Heart right ventricle (tissue), 16 donors: ENCODE results near the gene TRIM46. TPM values are rescaled to one million over a fixed set of nuclear protein-coding genes. Genes with fewer than 3 reads are reported as not detected.

Experiments
- ATAC-seq, 8 donors: fragments of 200-7000 bp; cut with Tn5 transposase; one replicate each; pipeline ENCODE4 v1.9.1; 2020; ENCODE audit warnings: mild to moderate bottlenecking in 8 of 8, moderate library complexity in 8 of 8, moderate number of reproducible peaks in 1 of 8
- DNase-seq, 2 donors: peaks; one replicate each; pipeline ENCODE4 v3.0.0-alpha.2; 2020
- H3K27ac ChIP-seq, 10 donors: fragments of 200-600 bp; sonication (generic) in 2 of 10; one replicate each; pipeline versions ENCODE4 v1.5.0 to v1.8.0; 2020 to 2022; ENCODE audit warnings: mild to moderate bottlenecking in 3 of 10
- H3K27me3 ChIP-seq, 7 donors: fragments of 200-600 bp; one replicate each; pipeline ENCODE4 v1.8.0; 2021 to 2022; ENCODE audit warnings: mild to moderate bottlenecking in 2 of 7
- H3K36me3 ChIP-seq, 9 donors: fragments of 200-600 bp; sonication (generic) in 1 of 9; one replicate each; pipeline versions ENCODE4 v1.5.0 to v1.8.0; 2020 to 2022; ENCODE audit warnings: mild to moderate bottlenecking in 2 of 9
- H3K4me1 ChIP-seq, 9 donors: fragments of 200-600 bp; sonication (generic) in 1 of 9; one replicate each; pipeline versions ENCODE4 v1.5.0 to v1.8.0; 2020 to 2022; ENCODE audit warnings: mild to moderate bottlenecking in 4 of 9
- H3K4me3 ChIP-seq, 10 donors: fragments of 200-600 bp; sonication (generic) in 2 of 10; one replicate each; pipeline versions ENCODE4 v1.5.0 to v1.8.0; 2020 to 2022; ENCODE audit warnings: mild to moderate bottlenecking in 7 of 10, moderate library complexity in 2 of 10
- H3K9me3 ChIP-seq, 11 donors: fragments of 200-600 bp in 10 of 11; sonication (generic) in 2 of 11; one replicate each; pipeline versions ENCODE4 v1.5.0 to v1.8.0; 2013 to 2022; ENCODE audit warnings: mild to moderate bottlenecking in 2 of 11, control low read depth in 1 of 11, moderate library complexity in 1 of 11
- WGBS, 2 donors: extraction: QIAGEN DNeasy Blood & Tissue Kit; methylation state at CpG; one replicate each; pipeline ENCODE4 v1.1.7; 2013; ENCODE audit warnings: inconsistent platforms in 1 of 2; 5-methylcytosine and 5-hydroxymethylcytosine counted together
- intact Hi-C, 10 donors: fragments of 100-400 bp; cut with DNase I; formaldehyde crosslinking; loops; one replicate each; pipeline versions ENCODE4 v1.11.1 to v1.14.2; 2022
- polyA plus RNA-seq, 2 donors: library from polyadenylated mRNA; stranded (reverse); fragments of 200-250 nt; gene quantifications; one replicate each; pipeline ENCODE4 v1.2.3, GENCODE V29; 2013
- total RNA-seq, 10 donors: library from RNA; stranded (reverse); fragmentation: NEBNext Ultra II Directional in 3 of 10; extraction: Animal tissue kit (Norgen Biotek cat#: 25700) in 3 of 10; gene quantifications; one replicate each; pipeline versions ENCODE4 v1.2.1 to v1.2.4, GENCODE V29; 2021 to 2023
- TF ChIP-seq, protein P1 (sequence below), 9 donors: fragments of 200-600 bp; sonication (generic) in 2 of 9; IDR thresholded peaks; one replicate each; pipeline versions ENCODE4 v1.5.0 to v1.8.0; 2021 to 2022; ENCODE audit warnings: antibody characterized with exemption in 9 of 9, mild to moderate bottlenecking in 5 of 9, moderate library complexity in 1 of 9
- donor health status: Arrhythmogenic right ventricular cardiomyopathy.
- donor health status: ischemic (EF 13 %, LVEDD 7.1; RV severe dilation, severe dysfunction).
- donor health status: healthy with polysubstance abuse.
- donor health status: DM: no; HTN: yes; CAD: no.
- donor health status: DM: no; HTN: no; CAD: no.
- donor health status: ischemic (EF 25% LVEDD 6.9; RV normal size, moderate dysfunction).
- donor health status: ischemic (EF 25% LVEDD 5.7; RV mildly dilated, moderate dysfunction).
- donor health status: healthy.
- donor health status: DM: yes; HTN: yes; CAD: no.
- donor health status: Ischemic cardiomyopathy.
- donor health status: ischemic (EF 35%, LVEDD 5.7; RV mildly dilated, moderate dysfunction).
- donor health status: nonischemic (EF 11% LVEDD 7.7; RV severe dilation, severe dysfunction).
- donor health status: DM: yes; HTN: yes; CAD: no.
- donor health status: PGD.
- donor health status: ischemic (EF 29% LVEDD 5.4; RV normal size, mild dysfunction).
- donor health status: nonischemic (EF 23%, LVEDD 6.1; RV moderate dilation, normal function).

TRIM46 gene
- total and polyA plus RNA-seq, 12 donors = 0.04 to 0.35 (median 0.09) TPM; not detected in 8

DNA sequence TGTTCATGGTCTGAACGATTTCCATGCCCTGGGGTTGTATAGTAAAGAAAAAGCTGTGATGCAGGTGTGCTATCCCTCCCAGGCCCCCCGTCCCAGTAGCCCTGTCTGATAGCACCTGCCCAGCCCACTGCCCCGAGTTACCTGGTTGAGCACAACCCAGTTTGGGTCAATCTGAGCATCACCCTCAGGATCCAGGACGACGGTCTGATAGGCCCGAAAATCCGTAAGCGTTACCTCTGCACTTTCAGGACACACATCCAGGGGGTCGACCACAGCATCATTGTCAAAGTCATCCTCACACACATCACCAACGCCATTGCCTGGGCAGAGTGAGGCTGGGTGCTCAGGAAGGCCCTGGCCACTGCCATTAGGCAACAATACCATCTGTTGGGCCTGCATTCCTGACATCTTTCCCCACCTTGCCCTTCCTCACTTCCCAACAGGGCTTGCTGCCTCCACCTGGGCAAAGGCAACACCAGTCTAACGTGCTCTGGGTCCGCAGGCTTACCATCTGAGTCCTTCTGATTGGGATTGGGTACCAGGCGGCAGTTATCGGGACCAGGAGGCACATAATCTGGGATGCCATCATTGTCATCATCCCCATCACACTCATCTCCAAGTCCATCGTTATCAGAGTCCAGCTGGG is 24.4 kb downstream of the TRIM46 start:
- no peaks in the 10 kb centered on the region for H3K27me3 ChIP-seq
- intact Hi-C loops = no loop called here
- H3K4me3 ChIP-seq = no peak overlapping the region
- no peaks in the 10 kb centered on the region for H3K9me3 ChIP-seq
- 93 to 95% methylated on average over 15 of the region's 15 CpGs for WGBS, 2 donors
- H3K36me3 ChIP-seq = peaks cover 0 to 24% (median 0%) of the 10 kb centered on the region in 9 donors
- TF ChIP-seq, protein P1, sequence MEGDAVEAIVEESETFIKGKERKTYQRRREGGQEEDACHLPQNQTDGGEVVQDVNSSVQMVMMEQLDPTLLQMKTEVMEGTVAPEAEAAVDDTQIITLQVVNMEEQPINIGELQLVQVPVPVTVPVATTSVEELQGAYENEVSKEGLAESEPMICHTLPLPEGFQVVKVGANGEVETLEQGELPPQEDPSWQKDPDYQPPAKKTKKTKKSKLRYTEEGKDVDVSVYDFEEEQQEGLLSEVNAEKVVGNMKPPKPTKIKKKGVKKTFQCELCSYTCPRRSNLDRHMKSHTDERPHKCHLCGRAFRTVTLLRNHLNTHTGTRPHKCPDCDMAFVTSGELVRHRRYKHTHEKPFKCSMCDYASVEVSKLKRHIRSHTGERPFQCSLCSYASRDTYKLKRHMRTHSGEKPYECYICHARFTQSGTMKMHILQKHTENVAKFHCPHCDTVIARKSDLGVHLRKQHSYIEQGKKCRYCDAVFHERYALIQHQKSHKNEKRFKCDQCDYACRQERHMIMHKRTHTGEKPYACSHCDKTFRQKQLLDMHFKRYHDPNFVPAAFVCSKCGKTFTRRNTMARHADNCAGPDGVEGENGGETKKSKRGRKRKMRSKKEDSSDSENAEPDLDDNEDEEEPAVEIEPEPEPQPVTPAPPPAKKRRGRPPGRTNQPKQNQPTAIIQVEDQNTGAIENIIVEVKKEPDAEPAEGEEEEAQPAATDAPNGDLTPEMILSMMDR (IDR thresholded peaks at IDR 0.05) = no peak
- H3K4me1 ChIP-seq = peaks cover 6 to 31% (median 25%) of the 10 kb centered on the region in 9 donors
- DNase-seq (no peak), ATAC-seq (no peak)
- no peak overlapping the region for H3K27ac ChIP-seq

DNA sequence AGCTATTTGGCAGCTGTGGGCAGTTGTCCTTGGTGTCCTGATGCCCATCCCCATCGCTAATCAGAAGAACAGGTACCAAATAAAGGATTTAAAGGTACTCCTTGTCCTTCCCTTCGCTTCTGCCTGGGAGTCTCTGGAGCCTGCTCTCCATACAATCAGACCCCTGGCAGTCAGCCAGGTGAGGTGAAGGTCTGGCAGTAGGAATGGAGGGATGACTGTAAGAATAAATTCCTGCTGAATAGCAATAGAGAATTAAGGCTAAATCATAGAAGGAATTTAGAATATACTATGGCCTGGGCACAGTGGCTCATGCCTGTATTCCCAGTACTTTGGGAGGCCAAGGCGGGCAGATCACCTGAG is 24.9 kb downstream of the TRIM46 start:
- Histone ChIP-seq H3K36me3 (peaks cover 0 to 24% (median 0%) of the 10 kb centered on the region in 9 donors), H3K27ac (no peak overlapping the region), H3K27me3 (no peaks in the 10 kb centered on the region), H3K4me3 (no peak overlapping the region), H3K9me3 (no peaks in the 10 kb centered on the region), H3K4me1 (peaks cover 6 to 26% (median 20%) of the 10 kb centered on the region in 9 donors)
- TF ChIP-seq, protein P1 (IDR thresholded peaks at IDR 0.05) = no peak
- DNase-seq (no peak), ATAC-seq (no peak)
- intact Hi-C loops = no loop called here
- WGBS, 2 donors = 92 to 93% methylated on average over 3 of the region's 3 CpGs

DNA sequence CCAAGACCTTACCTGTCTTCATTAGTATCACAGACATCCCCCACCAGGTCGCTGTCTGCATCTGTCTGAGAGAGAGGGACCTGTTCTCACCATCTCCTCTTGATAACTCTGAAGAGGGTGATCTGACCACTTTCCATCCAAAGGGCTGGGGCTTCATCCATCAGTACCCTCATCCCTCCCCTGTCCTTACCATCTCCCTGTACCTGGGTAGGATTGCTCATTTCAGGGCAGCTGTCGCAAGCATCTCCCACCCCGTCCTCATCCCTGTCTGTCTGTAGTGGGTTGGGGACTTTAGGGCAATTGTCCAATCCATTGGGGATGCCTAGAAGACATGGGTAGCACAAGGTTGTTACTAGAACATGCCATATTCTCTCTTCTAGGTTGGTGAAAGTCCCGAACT is 26.1 kb downstream of the TRIM46 start:
- DNase-seq = no peak
- peaks cover 0 to 24% (median 0%) of the 10 kb centered on the region in 9 donors for H3K36me3 ChIP-seq

DNA sequence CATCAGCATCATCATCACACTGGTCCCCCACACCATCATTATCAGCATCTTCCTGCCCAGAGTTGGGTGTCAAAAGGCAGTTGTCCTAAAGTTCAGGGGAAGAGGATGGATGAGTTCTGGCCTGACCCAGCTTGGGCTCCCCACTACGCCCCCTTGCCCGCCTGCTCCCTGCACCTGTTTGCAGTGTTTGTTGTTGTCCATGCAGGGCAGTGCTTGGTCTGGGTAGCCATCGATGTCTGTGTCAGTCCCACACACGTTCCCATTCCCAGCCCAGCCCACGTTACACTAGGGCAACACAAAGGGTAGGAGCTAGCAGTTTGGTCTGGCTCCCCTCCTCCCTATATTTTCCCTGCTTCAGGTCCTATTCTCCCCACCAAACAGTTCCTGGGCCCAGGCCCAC is 27.3 kb downstream of the TRIM46 start:
- peaks cover 0 to 24% (median 0%) of the 10 kb centered on the region in 9 donors for H3K36me3 ChIP-seq
- H3K9me3 ChIP-seq = no peaks in the 10 kb centered on the region
- intact Hi-C loops = loop anchor here in 1 of 10 donors (10.0 kb wide), 1 partner anchor 394 kb away; no protein-coding TSS in a partner anchor
- H3K4me3 ChIP-seq = no peak overlapping the region
- 91 to 92% methylated on average over 5 of the region's 5 CpGs for WGBS, 2 donors
- no peak overlapping the region for H3K27ac ChIP-seq
- TF ChIP-seq, protein P1 (IDR thresholded peaks at IDR 0.05) = no peak
- H3K27me3 ChIP-seq = no peaks in the 10 kb centered on the region
- H3K4me1 ChIP-seq = peaks cover 0 to 4% (median 0%) of the 10 kb centered on the region in 9 donors
- DNase-seq = no peak
- no peak for ATAC-seq

More for the DNA sequence above, 26.1 kb downstream of the TRIM46 start:
- H3K9me3 ChIP-seq = no peaks in the 10 kb centered on the region
- H3K4me1 ChIP-seq = peaks cover 5 to 15% (median 9%) of the 10 kb centered on the region in 9 donors
- H3K4me3 ChIP-seq = no peak overlapping the region
- no peaks in the 10 kb centered on the region for H3K27me3 ChIP-seq
- intact Hi-C loops = loop anchor here in 1 of 10 donors (10.0 kb wide), 1 partner anchor 395 kb away; no protein-coding TSS in a partner anchor
- WGBS, 2 donors = 92% methylated on average over 4 of the region's 4 CpGs
- H3K27ac ChIP-seq = no peak overlapping the region
- TF ChIP-seq, protein P1 (IDR thresholded peaks at IDR 0.05) = no peak
- ATAC-seq = no peak
